Measurements from ENCODE around the gene ITGA11.
"Not testable (repeated sequence)": the region's sequence is repeated elsewhere in the genome, so short reads cannot be mapped to it uniquely, and the experiment has no call there.

The ITGA11 gene

DNA sequence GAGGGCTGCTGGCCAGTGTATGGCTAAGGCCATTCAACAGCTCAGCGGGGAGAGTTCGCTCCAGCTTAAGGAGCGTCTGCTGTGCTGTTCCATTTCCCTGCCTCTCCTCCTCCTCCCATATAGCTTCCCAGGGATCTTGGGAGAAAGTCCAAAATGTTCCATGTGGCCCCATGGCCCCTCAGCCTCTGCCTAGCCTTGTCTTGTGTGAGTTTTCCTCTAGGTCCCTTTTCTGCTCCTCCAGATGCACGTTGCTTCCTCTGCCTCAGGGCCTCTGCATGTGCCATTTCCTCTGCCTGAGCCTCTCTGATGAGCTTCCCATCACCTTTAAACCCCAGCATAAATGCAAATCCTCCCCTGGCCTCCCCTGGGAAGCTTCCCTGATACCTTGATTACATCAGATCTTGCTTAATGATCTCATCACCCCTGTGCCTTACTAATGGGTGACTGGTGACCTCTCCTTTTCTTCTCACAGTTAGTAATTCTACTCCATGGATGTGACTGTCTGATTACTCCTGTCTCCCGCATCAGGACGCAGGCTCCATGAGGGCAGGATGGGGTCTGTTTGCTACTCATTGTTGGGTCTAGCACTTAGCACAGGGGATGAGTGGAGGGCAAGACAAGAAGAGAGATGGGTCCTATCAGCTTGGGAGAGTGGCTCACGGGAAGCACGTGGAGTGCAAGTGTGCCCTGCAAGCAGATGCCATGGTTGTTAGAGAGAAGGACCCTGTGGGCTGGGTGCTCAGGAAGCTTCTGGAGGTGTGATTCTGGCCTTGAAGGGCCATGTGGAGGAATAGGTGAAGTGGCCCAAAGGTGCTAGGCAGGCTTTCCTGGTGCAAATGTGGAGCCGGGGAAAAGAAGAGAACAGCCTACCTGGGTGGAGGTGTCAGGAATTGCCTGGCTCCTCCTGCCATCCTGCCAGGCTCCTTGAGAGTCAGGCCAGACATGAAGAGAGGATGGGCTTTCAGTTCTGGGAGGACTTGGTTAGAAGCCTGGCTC lies 23.8 kb downstream of the ITGA11 start:
- DNase-seq, result no peak

DNA sequence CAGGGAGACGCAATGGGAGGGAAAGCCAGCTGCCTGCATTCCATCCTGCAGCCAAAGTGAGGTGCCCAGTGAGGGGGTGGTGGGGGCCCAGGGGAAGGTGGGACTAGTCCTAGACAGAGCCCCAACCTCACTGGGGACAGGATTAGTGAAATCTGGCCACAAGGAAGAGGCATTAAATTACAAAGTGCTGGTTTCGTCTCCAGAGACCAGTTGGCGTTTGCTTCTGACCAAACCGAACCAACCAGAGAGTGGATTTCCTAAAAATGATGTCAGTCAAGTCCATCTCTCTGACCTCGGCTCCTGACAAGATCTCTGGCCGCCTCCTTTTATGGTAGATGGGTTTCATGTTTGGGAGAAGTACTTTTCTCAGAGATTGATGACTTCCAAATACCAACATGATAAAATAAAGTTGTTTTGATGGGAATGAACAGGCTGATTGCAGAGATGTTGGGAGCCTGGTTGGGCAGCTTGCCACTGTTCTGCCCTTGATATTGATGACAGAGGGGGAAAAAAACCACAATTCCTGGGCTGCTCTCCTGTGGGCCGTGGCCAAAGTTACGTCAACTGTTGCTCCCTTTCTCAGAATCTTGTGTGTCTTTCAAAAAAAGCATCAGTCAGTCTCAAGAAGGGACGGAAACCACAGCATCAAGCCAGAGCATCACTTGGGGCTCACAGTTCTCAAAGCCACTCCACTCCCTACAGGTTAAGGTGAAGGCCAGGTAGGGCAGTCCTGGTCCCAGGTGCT lies 24.6 kb downstream of the ITGA11 start:
- no peak for DNase-seq

DNA sequence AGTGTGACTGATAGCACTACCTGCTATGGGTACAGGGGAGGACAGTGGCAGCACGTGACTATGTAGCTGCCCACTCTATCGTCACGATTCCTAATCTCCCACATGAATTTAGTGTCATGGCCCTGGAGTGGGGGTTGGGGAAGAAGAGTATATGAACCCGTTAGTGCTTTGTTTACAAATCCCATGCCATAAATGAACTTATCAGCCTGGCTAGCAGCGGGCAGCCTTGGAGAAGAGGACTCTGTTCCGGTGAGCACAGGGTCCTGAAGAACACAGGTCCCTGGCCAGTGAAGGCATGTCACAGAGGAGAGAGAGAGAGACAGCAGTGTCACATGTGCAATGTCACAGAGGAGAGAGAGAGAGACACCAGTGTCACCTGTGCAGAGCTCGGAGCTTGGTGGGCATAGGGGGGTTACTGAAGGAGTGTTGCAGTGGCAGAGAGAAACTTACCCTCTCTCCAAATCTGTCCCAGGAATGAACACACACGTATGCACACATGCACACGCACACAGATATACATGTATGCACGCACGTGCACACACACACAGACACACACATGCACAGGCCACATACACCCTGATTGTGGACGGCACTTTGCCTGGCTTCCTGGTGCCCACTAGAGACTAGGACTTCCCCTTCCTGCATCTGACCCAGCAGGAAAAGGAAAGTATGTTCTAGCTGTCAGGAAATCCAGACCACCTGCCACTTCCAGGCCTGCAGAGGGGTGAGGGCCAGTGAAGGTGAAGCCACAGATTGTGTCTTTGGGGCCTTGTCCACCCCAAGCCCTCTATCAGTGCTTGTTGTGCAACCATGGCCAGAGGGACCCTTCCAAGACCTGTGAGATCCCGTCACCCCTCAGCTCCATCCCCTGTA lies 26.3 kb downstream of the ITGA11 start:
- DNase-seq, result no peak

DNA sequence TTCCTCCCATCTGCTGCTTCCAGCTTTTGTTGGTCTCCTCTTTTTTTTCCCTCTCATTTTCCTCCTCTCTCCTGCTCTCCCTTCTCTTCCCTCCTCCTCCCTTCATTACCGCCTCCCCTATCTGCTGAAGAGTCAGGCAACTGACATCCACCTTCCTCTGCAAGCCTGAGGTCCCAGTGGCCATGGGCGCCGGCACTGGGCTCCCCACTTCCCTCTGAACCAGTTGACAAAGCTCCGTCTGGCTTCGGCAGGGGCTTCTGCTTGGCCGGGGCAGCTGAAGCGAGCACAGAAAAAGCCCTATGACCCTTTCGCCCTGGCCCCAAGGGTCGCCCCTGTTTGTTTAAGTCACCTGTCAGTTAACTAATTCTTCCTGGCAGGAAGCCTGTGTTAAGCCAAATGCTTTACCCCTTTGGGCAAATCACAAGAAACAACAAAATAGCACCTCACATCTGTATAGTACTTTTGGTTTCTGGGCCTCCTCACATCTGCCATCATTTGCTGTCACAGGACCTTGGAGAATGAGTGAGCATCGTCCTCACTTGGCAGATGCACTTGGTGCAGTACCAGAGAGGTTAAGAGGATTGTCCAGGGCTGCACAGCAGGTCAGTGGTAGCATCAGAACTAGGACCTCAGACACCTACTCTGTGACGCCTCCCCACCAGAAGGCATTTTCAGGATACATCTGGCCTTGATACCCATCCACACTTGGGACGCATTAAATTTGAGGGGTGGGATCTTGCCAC lies 27.7 kb downstream of the ITGA11 start:
- no peak for DNase-seq

DNA sequence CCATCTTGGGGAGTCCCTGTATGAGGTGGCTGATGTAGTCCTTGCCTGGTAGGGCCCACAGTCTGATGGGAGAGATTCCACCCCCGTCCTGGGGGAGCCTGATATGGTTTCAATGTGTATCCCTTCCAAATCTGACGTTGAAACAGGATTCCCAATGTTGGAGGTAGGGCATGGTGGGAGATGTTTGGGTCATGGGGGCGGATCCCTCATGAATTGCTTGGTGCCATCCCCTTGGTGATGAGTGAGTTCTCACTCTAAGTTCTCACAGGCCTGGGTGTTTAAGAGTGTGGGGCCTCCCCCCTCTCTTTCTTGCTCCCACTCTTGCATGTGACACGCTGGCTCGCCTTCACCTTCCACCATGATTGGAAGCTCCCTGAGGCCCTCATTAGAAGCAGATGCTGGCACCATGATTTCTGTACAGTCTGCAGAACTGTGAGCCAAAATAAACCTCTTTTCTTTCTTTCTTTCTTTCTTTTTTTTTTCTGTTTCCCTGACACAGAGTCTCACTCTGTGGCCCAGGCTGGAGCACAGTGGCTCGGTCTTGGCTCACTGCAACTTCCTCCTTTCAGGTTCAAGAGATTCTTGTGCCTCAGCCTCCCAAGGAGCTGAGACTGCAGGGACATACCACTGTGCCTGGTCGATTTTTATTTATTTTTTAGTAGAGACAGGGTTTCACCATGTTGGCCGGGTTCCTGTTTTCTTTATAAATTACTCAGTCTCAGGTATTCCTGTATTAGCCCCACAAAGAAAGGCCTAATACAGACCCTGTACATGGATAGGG lies 28.6 kb downstream of the ITGA11 start:
- DNase-seq, result no peak

DNA sequence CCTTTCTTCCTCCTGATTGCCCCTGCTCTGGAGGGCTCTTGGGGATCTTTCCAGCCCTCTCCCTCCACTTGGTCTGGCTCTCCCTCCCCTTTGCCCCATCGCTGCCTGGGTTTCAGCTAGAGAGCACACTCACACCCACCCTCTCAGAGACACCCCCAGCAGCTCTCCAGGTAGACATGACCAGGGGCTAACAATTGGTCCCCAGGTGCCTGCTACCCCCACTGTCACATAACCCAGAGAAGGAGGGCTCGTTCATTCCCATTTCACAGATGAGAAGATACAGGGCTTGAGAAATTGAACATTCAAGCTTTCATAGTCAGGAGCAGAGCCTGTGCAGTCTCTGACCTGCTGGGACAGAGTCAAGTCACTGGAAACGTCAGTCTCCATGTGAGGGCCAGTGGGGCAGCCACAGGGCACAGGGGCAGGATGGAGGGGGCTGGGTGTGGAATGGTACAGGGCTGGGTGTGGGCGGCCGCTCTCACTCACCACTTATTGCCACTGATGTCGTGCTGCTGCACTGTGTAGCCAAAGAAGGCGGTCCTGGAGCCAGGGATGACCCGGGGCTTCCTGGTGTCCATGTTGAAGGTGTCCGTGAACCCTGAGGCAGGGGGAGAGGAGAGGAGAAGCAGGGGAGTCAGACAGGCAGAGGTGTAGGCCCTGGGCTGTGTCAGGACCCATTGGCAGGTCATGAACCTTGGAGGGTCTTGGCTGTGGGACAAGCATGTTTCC lies 29.4 kb downstream of the ITGA11 start:
- no peak for DNase-seq

DNA sequence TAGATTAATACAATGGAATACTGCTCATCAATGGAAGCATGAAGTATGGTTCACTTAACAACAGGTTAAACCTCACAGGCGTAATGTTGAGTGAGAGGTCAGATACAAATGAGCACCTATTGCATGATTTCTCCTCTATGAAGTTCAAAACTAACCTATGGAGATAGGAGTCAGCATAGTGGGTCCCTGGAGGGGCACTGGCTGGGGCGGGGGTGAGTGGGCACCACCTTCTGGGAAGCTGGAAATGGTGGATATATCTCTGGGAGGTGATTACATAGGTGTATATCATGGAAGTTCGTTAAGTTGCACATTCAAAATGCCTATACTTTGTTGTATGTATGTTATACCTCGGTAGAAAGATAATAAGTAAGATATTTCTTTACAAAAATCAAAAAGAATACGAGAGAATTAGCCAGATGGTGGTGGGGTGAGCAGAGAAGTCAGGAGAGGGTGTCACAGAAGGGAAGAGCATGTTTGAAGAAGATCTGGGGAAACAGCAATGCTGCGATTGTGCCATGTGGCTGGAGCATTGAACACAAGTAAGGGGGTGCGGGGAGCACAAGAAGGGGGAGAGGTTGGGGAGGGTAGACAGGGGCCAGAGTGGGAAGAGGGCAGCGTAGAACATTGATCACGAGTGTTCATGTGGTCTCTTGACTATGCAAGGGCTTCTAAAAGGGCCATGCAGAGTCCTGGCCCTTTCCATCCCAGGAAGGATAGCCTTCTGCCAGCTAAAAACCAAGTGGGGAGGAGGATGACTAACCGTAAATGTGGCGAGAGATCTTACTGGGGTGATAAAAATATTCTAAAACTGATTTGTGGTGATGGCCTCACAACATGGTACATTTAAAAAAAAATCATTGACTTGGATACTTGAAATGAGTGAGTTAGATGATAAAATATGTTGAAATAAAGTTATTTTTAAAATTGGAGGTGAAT lies 30.2 kb downstream of the ITGA11 start:
- no peak for DNase-seq

DNA sequence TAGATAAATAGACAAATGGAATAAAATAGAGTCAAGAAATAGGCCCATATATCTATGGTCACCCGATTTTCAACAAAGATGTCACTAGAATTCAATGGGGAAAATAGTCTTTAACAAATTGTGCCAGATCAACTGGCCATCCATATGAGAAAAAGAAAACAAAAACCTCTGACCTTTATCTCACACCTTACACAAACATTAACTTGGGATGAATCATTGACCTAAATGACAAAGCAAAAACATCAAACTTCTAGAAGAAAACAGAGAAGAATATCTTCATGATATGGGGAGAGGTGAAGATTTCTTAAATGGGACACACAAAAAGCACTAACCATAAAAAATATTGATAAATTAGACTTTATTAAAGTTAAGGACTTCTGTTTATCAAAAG lies 31.9 kb downstream of the ITGA11 start:
- no peak for DNase-seq

DNA sequence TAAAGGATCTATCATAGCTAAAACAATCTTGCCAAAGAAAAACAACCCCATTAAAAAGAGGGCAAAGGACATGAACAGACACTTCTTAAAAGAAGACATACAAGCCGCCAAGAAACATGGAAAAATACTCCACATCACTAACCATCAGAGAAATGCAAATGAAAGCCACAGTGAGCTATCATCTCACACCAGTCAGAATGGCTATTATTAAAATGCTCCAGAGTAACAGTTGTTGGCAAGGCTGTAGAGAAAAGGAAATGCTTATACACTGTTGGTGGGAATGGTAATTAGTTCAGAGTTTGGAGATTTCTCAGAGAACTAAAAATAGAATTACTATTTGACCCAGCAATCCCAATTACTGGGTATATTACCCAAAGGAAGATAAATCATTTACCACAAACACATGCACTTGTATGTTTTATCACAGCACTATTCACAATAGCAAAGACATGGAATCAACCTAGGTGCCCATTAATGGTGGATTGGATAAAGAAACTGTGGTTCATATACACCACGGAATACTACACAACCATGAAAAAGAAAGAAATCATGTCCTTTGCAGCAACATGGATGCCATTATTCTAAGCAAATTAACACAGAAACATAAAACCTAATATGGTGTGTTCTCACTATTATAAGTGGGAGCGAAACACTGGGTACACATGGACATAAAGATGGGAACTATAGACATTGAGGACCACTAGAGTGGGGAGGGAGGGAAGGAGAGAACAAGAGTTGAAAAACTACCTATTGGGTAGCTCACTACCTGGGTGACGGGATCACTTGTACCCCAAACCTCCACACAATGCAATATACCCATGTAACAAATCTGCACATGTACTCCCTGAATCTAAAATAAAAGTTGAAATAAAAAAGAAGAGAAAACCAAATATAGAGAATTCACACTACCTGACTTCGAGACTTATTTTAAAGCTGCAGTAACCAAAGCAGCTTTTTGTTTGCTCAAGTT lies 32.6 kb downstream of the ITGA11 start:
- DNase-seq, result no peak

DNA sequence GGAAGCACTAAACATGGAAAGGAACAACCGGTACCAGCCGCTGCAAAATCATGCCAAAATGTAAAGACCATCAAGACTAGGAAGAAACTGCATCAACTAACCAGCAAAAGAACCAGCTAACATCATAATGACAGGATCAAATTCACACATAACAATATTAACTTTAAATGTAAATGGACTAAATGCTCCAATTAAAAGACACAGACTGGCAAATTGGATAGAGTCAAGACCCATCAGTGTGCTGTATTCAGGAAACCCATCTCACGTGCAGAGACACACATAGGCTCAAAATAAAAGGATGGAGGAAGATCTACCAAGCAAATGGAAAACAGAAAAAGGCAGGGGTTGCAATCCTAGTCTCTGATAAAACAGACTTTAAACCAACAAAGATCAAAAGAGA lies 34.0 kb downstream of the ITGA11 start:
- not testable (repeated sequence) for DNase-seq

DNA sequence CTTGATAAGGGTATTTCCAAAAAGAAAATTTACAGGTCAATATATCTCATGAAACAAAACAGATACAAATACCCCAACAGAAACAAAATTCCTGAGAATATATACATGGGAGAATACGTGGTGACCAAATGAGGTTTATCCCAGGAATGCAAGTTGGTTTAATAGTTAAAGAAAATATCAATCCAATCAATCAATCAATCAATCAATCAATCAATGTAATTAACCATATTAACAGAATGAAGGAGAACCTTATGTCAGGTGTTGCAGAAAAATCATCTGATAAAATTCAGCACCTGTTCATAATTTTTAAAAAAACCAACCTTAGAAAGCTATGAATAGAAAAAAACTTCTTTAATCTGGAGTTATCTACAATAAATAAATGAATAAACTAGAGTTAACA lies 35.9 kb downstream of the ITGA11 start:
- DNase-seq, result no peak

DNA sequence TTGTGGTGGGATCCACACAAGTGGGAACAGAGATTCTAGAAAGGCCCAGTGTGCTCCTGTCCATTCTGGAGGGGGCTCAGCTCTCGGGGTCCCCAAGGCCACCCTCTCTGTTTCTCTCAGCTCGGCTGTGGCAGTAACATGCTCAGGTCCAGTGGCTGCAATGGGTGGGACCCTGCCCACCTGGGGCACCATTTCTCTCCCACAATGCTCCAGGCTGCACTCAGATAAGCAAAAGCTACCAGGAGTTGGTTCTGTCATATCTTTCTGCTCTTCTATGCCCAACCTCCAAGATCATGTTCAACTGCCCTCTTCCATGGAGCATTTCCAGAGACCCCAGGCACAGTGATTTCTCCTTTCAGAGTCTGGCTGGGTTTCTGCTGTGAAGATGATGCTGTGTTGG lies 40.8 kb downstream of the ITGA11 start:
- no peak for DNase-seq

DNA sequence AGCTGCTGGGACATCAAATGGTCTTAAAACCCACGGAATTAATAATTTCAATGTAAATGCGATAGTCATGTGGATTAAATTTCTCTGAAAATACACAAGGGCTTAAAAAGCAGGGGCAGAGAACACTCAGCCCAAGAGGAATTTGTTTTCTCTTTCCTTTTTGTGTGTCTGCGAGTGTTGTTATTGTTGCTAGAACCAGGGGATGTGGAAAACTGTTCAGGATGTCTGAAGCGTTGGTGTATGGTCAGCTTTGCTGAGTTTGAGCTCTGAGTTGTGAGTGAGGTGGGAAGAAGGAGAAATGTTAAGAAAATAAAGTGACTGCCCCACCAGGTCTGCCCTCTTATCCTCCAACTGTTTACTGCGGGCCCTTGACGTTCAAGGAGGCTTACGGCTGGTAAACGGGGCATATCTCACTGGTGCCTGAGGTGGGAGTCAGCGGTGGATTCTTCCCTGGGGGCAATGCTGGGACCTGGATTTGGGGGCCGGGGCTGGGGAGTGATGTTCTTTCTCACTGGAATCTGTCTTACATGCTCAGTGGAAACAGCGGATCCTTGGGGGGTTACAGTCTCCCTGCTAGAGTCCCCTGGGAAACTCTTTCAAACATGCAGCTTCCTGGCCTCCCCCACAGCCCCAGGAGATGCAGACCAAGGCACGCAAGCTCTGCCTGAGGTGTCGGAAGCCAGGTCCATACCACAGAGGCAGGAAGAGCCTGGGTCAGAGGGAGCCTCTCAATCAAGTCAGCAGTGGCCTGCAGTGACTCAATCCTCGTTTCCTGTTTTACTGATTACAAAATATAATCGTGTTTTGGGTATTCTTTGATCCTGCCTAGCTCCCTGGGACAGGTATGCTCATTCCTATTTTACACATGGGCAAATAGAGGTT lies 41.8 kb downstream of the ITGA11 start:
- no peak for DNase-seq

DNA sequence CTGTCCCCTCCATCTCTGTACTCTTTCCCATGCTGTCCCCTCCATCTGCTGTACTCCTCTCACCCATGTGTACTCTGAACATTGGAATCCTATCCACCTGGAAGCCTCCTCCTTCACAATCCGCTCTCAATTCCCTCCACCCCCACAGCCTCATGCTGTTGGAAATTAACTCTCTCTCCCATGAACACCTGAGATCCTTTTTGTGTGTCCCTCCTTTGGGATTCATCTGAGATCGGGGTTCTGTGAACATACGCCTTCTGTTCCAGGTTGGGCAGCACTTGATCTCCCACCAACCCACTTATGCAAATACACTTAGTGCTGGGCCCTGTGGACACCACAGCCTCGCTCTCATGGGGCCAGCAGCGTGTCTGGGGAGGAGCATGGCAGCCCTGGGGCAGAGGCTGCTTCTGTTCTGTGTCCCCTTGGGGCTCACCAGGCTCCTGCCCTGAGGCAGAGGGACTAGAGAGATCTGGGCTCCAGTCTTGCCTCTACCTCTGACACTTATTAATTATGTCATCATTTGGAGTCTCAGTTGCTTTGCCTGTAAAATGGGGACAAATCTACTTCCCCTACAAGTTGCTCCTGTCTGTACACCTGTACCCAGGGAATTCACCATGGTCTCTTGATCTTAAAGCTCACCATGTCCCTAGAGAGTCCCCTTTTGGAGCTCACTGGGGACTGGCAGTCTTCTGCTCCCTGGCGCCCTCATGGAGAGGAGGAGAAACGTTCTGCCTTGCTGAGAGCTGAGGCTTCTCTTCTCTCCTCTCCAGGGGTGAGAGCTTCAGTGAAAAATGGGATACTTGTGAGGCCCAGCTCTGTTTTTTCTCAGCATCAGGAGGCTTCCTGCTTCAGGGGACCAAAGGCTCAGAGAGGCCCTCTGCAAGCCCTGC lies 42.7 kb downstream of the ITGA11 start:
- DNase-seq, result no peak

DNA sequence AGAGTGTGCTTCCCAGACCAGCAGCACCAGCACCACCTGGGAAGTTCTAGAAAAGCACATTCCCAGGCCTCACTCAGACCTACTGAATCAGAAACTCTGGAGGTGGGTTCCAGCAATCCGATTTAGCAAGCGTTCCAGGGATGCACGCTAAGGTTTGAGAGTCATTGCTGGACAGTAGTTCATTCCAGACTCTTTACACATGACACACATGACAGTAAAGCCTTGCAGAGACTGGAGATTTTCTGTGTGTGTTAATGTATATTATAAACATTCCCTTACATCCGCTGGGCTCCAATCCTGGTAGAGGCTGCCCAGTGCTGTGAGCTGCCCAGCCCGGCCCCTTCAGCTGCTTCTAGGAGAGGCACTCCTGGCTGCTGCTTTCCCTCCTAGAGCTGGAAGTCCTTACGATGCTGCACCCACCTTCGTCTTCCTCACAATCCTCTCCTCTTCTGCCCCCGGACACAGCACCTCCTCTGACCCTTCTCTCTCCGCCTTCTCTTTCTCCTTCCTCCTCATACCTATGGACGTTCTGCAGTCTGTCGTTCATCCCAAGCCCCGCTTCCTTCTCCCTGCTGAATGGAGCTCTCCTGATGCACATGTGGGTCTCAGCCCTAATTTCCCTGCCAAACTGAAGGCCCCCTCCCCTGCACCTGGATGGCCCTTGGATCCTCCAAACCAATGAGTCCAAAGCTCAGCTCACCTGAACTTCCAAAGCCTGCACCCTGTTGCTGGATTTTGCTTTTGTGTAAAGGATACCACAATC lies 44.4 kb downstream of the ITGA11 start:
- DNase-seq, result no peak

Measured in NCI-H187 treated with DMSO at 0.1 percent for 48 hours (cell line).